Tibial nerve (tissue), 4 donors: Measurements from ENCODE around the gene SETD1A. TPM values are rescaled to one million over a fixed set of nuclear protein-coding genes. Genes with fewer than 3 reads are reported as not detected.
A peak's percentile ranks its signal among the peaks of the same experiment; 100 is the strongest.

Source experiments
- DNase-seq, 2 donors: peaks; one replicate each; pipeline ENCODE4 v3.0.0-alpha.2; 2019; ENCODE audit warnings: low spot score in 2 of 2
- H3K27ac ChIP-seq, 4 donors: fragments of 200-600 bp; sonication (generic) in 3 of 4; one replicate each; pipeline ENCODE4 v1.5.1; 2017 to 2019; ENCODE audit warnings: mild to moderate bottlenecking in 1 of 4
- H3K27me3 ChIP-seq, 2 donors: fragments of 200-600 bp; sonication (generic) in 1 of 2; one replicate each; pipeline versions ENCODE4 v1.5.1 to v1.6.0; 2017 to 2019
- H3K36me3 ChIP-seq, 3 donors: fragments of 200-600 bp; sonication (generic); one replicate each; pipeline ENCODE4 v1.5.1; 2018 to 2019
- H3K4me1 ChIP-seq, 4 donors: fragments of 200-600 bp; sonication (generic) in 3 of 4; one replicate each; pipeline ENCODE4 v1.5.1; 2017 to 2019
- H3K4me3 ChIP-seq, 4 donors: fragments of 200-600 bp; sonication (generic) in 3 of 4; one replicate each; pipeline ENCODE4 v1.5.1; 2017 to 2019; ENCODE audit warnings: mild to moderate bottlenecking in 1 of 4, moderate library complexity in 1 of 4
- H3K9me3 ChIP-seq, 4 donors: fragments of 200-600 bp; sonication (generic) in 3 of 4; one replicate each; pipeline ENCODE4 v1.5.1; 2017 to 2019
- CTCF ChIP-seq, 5 experiments: fragments of 200-600 bp in 3 of 5; fragments of 450-650 bp in 2 of 5; sonication (generic) in 3 of 5; IDR thresholded peaks; one replicate each; pipeline ENCODE4 v1.5.1; 2016 to 2019; ENCODE audit warnings: antibody characterized with exemption in 5 of 5, mild to moderate bottlenecking in 3 of 5, moderate library complexity in 2 of 5
- EP300 ChIP-seq, 2 donors: sonication (generic); formaldehyde crosslinking; IDR thresholded peaks; one replicate each; pipeline ENCODE4 v1.6.1; 2017; ENCODE audit warnings: antibody characterized with exemption in 2 of 2, mild to moderate bottlenecking in 1 of 2
- POLR2A ChIP-seq, 2 donors: fragments of 450-650 bp; IDR thresholded peaks; one replicate each; pipeline ENCODE4 v1.6.1; 2017; ENCODE audit warnings: antibody characterized with exemption in 2 of 2, mild to moderate bottlenecking in 2 of 2, moderate library complexity in 2 of 2
- WGBS, 2 donors: methylation state at CpG; one replicate each; pipeline ENCODE4 v1.1.5; 2018; 5-methylcytosine and 5-hydroxymethylcytosine counted together
- total RNA-seq, 4 donors: library from RNA; depleted of rRNA; stranded (reverse); fragments of >200 nt; gene quantifications; one replicate each; pipeline ENCODE4 v1.1.0, GENCODE V29; 2016

The SETD1A gene
- total RNA-seq, 4 donors from 2014 or later: 7.9 to 17.1 (median 10.7) TPM

GRCh38 chr16:30979170-30980022 lies 21.8 kb downstream of the SETD1A start:
- no peaks in the 10 kb centered on the region for H3K27me3 ChIP-seq
- 86 to 88% methylated on average over 26 to 61 of the region's 62 CpGs for WGBS, 2 donors
- no peak for DNase-seq
- H3K4me3 ChIP-seq: no peak overlapping the region
- no peaks in the 10 kb centered on the region for H3K9me3 ChIP-seq
- peaks cover 0 to 5% (median 0%) of the 10 kb centered on the region in 4 donors for H3K4me1 ChIP-seq
- no peak overlapping the region for H3K27ac ChIP-seq
- H3K36me3 ChIP-seq: peaks cover 0 to 100% (median 20%) of the 10 kb centered on the region in 3 donors
- TF ChIP-seq CTCF (IDR thresholded peaks at IDR 0.05): no peak
- TF ChIP-seq POLR2A (IDR thresholded peaks at IDR 0.05): no peak
- TF ChIP-seq EP300 (IDR thresholded peaks at IDR 0.05): no peak

GRCh38 chr16:30980023-30980371 lies 22.4 kb downstream of the SETD1A start:
- WGBS, 2 donors: 80 to 88% methylated on average over 7 to 14 of the region's 15 CpGs
- H3K36me3 ChIP-seq: peaks cover 0 to 99% (median 20%) of the 10 kb centered on the region in 3 donors
- H3K4me3 ChIP-seq: no peak overlapping the region
- TF ChIP-seq POLR2A (IDR thresholded peaks at IDR 0.05) (no peak), EP300 (IDR thresholded peaks at IDR 0.05) (no peak), CTCF (IDR thresholded peaks at IDR 0.05) (no peak)
- no peak for DNase-seq
- H3K27me3 ChIP-seq: no peaks in the 10 kb centered on the region
- H3K27ac ChIP-seq: no peak overlapping the region
- H3K4me1 ChIP-seq: peaks cover 0 to 11% (median 2%) of the 10 kb centered on the region in 4 donors
- no peaks in the 10 kb centered on the region for H3K9me3 ChIP-seq

GRCh38 chr16:30980434-30980833 lies 22.9 kb downstream of the SETD1A start:
- H3K27ac ChIP-seq: no peak overlapping the region
- H3K4me1 ChIP-seq: peaks cover 0 to 15% (median 6%) of the 10 kb centered on the region in 4 donors
- H3K4me3 ChIP-seq: no peak overlapping the region
- no peaks in the 10 kb centered on the region for H3K27me3 ChIP-seq
- no peak for DNase-seq
- WGBS, 2 donors: 92 to 93% methylated on average over 28 to 29 of the region's 29 CpGs
- no peaks in the 10 kb centered on the region for H3K9me3 ChIP-seq
- peaks cover 0 to 94% (median 20%) of the 10 kb centered on the region in 3 donors for H3K36me3 ChIP-seq
- TF ChIP-seq CTCF (IDR thresholded peaks at IDR 0.05) (no peak), POLR2A (IDR thresholded peaks at IDR 0.05) (no peak), EP300 (IDR thresholded peaks at IDR 0.05) (no peak)

- no peaks in the 10 kb centered on the region for H3K27me3 ChIP-seq
- 90 to 93% methylated on average over 14 of the region's 14 CpGs for WGBS, 2 donors
- no peak for TF ChIP-seq POLR2A (IDR thresholded peaks at IDR 0.05)
- H3K9me3 ChIP-seq: no peaks in the 10 kb centered on the region
- H3K27ac ChIP-seq: no peak overlapping the region
- H3K36me3 ChIP-seq: peaks cover 0 to 89% (median 14%) of the 10 kb centered on the region in 3 donors
- peaks cover 0 to 20% (median 9%) of the 10 kb centered on the region in 4 donors for H3K4me1 ChIP-seq
- H3K4me3 ChIP-seq: no peak overlapping the region
- no peak for DNase-seq
These were observed 23.4 kb downstream of the SETD1A start for GRCh38 chr16:30980959-30981358.

GRCh38 chr16:30982548-30983288 lies 25.2 kb downstream of the SETD1A start:
- Histone ChIP-seq H3K4me3 (no peak overlapping the region), H3K9me3 (no peaks in the 10 kb centered on the region), H3K4me1 (peaks cover 0 to 29% (median 11%) of the 10 kb centered on the region in 4 donors), H3K27ac (peak overlapping the region in 1 of 4 donors; percentile 4), H3K36me3 (peaks cover 0 to 87% (median 13%) of the 10 kb centered on the region in 3 donors), H3K27me3 (no peaks in the 10 kb centered on the region)
- DNase-seq: no peak
- TF ChIP-seq CTCF (IDR thresholded peaks at IDR 0.05): no peak
- TF ChIP-seq POLR2A (IDR thresholded peaks at IDR 0.05): no peak
- no peak for TF ChIP-seq EP300 (IDR thresholded peaks at IDR 0.05)
- WGBS, 2 donors: 55 to 78% methylated on average over 15 to 17 of the region's 17 CpGs
